A549 (cell line): ENCODE measurements around the gene TCF4.

Experiments used
- RCOR1 ChIP-seq: fragments of 150-350 bp; IDR thresholded peaks from 2 replicates; pipeline ENCODE4 v1.6.1; 2014; ENCODE audit warnings: antibody characterized with exemption, low read length, low read depth
- TF ChIP-seq, protein P1 (sequence below): fragments of >200 bp; sonication (Bioruptor Twin); formaldehyde crosslinking; IDR thresholded peaks from 3 replicates; pipeline ENCODE4 v1.5.1; 2016
- TF ChIP-seq, protein P2 (sequence below): fragments of 200-600 bp; sonication (generic); IDR thresholded peaks from 2 replicates; pipeline ENCODE4 v1.6.1; 2016; ENCODE audit warnings: antibody characterized with exemption, mild to moderate bottlenecking, moderate library complexity

DNA sequence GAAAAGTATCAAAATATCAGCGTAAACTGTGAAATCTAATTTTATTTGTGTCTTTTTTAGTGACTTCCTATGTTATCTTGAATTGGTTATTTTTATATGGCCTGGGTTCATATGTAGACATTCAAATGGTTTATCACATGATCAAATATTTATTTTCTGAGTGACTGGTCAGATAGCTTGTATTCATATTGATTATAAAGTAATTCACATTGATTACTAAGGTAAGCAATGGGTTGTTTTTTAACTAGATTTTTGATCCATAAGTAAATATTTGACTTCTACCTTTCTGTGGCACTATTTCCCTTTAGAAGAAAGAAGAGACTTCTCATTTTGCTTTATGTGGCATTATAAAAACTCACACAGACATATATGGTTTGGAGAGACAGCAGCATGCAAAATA lies 260.5 kb downstream of the TCF4 start:
- TF ChIP-seq, protein P1, sequence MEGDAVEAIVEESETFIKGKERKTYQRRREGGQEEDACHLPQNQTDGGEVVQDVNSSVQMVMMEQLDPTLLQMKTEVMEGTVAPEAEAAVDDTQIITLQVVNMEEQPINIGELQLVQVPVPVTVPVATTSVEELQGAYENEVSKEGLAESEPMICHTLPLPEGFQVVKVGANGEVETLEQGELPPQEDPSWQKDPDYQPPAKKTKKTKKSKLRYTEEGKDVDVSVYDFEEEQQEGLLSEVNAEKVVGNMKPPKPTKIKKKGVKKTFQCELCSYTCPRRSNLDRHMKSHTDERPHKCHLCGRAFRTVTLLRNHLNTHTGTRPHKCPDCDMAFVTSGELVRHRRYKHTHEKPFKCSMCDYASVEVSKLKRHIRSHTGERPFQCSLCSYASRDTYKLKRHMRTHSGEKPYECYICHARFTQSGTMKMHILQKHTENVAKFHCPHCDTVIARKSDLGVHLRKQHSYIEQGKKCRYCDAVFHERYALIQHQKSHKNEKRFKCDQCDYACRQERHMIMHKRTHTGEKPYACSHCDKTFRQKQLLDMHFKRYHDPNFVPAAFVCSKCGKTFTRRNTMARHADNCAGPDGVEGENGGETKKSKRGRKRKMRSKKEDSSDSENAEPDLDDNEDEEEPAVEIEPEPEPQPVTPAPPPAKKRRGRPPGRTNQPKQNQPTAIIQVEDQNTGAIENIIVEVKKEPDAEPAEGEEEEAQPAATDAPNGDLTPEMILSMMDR = no peak
- TF ChIP-seq, protein P2, sequence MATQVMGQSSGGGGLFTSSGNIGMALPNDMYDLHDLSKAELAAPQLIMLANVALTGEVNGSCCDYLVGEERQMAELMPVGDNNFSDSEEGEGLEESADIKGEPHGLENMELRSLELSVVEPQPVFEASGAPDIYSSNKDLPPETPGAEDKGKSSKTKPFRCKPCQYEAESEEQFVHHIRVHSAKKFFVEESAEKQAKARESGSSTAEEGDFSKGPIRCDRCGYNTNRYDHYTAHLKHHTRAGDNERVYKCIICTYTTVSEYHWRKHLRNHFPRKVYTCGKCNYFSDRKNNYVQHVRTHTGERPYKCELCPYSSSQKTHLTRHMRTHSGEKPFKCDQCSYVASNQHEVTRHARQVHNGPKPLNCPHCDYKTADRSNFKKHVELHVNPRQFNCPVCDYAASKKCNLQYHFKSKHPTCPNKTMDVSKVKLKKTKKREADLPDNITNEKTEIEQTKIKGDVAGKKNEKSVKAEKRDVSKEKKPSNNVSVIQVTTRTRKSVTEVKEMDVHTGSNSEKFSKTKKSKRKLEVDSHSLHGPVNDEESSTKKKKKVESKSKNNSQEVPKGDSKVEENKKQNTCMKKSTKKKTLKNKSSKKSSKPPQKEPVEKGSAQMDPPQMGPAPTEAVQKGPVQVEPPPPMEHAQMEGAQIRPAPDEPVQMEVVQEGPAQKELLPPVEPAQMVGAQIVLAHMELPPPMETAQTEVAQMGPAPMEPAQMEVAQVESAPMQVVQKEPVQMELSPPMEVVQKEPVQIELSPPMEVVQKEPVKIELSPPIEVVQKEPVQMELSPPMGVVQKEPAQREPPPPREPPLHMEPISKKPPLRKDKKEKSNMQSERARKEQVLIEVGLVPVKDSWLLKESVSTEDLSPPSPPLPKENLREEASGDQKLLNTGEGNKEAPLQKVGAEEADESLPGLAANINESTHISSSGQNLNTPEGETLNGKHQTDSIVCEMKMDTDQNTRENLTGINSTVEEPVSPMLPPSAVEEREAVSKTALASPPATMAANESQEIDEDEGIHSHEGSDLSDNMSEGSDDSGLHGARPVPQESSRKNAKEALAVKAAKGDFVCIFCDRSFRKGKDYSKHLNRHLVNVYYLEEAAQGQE = no peak
- no peak for TF ChIP-seq RCOR1
